ENCODE measurements around the gene NOP53. TPM values are rescaled to one million over a fixed set of nuclear protein-coding genes. Genes with fewer than 3 reads are reported as not detected.
"Not testable (repeated sequence)": the region's sequence is repeated elsewhere in the genome, so short reads cannot be mapped to it uniquely, and the experiment has no call there.

NOP53 gene
- total and polyA plus RNA-seq, 8 donors, result 297 to 576 (median 392) TPM

DNA sequence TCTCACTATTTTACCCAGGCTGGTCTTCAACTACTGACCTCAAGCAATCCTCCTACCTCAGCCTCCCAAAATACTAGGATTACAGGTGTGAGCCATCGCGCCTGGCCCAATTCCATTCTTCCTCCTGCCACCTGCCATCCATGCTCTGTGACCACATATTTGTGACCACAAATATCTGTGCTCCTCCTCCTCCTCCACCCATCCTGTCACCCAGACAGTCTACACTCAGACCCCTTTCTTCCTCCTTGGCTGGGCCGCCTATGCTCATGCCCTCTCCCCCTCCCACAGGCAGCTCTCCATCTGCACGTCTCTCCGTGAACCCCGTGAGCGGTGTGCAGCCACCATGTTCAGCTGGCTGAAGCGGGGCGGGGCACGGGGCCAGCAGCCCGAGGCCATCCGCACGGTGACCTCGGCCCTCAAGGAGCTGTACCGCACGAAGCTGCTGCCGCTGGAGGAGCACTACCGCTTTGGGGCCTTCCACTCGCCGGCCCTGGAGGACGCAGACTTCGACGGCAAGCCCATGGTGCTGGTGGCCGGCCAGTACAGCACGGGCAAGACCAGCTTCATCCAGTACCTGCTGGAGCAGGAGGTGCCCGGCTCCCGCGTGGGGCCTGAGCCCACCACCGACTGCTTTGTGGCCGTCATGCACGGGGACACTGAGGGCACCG lies 28.9 kb upstream of the NOP53 start:
- intact Hi-C loops (cut with DNase I), result loop anchor here in 2 of 3 donors (10.0 kb wide), 1 partner anchor 68 kb away; no protein-coding TSS in a partner anchor
- H3K36me3 ChIP-seq, result peaks cover 0 to 8% (median 0%) of the 10 kb centered on the region in 3 donors
- WGBS, 2 donors, result 86 to 89% methylated on average over 32 of the region's 32 CpGs
- H3K4me3 ChIP-seq, result no peak overlapping the region
- no peaks in the 10 kb centered on the region for H3K9me3 ChIP-seq
- peaks cover 5 to 9% (median 8%) of the 10 kb centered on the region in 3 donors for H3K4me1 ChIP-seq
- FAIRE-seq, result no peak
- ATAC-seq, result no peak
- peak in 1 of 6 donors; percentile 49 for DNase-seq
- TF ChIP-seq, protein P1, sequence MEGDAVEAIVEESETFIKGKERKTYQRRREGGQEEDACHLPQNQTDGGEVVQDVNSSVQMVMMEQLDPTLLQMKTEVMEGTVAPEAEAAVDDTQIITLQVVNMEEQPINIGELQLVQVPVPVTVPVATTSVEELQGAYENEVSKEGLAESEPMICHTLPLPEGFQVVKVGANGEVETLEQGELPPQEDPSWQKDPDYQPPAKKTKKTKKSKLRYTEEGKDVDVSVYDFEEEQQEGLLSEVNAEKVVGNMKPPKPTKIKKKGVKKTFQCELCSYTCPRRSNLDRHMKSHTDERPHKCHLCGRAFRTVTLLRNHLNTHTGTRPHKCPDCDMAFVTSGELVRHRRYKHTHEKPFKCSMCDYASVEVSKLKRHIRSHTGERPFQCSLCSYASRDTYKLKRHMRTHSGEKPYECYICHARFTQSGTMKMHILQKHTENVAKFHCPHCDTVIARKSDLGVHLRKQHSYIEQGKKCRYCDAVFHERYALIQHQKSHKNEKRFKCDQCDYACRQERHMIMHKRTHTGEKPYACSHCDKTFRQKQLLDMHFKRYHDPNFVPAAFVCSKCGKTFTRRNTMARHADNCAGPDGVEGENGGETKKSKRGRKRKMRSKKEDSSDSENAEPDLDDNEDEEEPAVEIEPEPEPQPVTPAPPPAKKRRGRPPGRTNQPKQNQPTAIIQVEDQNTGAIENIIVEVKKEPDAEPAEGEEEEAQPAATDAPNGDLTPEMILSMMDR (IDR thresholded peaks at IDR 0.05), result no peak
- no peaks in the 10 kb centered on the region for H3K27me3 ChIP-seq
- H3K27ac ChIP-seq, result no peak overlapping the region

DNA sequence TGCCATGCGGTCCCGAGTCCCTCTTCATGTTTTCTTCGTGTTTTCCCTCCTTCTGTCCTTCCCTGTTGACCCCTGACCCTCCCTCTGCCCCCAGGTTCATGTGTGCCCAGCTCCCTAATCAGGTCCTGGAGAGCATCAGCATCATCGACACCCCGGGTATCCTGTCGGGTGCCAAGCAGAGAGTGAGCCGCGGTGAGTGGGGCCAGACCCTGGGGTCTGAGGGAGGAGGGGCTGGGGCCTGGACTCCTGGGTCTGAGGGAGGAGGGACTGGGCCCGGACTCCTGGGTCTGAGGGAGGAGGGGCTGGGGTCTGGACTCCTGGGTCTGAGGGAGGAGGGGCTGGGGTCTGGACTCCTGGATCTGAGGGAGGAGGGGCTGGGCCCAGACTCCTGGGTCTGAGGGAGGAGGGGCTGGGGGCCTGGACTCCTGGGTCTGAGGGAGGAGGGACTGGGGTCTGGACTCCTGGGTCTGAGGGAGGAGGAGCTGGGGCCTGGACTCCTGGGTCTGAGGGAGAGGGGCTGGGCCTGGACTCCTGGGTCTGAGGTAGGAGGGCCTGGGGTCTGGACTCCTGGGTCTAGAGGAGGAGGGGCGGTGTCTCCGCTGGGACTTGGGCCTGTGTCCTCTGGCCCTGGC lies 26.8 kb upstream of the NOP53 start:
- ATAC-seq, H3K36me3 ChIP-seq, H3K27me3 ChIP-seq, FAIRE-seq, H3K9me3 ChIP-seq, H3K4me1 ChIP-seq, H3K4me3 ChIP-seq: not testable (repeated sequence)
- intact Hi-C loops (cut with DNase I), result loop anchor here in 2 of 3 donors (10.0 kb wide), 1 partner anchor 66 kb away; no protein-coding TSS in a partner anchor
- peak in 1 of 6 donors; percentile 45 for DNase-seq
- 68 to 80% methylated on average over 11 of the region's 11 CpGs for WGBS, 2 donors
- H3K27ac ChIP-seq, result peak overlapping the region in 3 of 4 donors; percentile 51 to 71 (median 60)

DNA sequence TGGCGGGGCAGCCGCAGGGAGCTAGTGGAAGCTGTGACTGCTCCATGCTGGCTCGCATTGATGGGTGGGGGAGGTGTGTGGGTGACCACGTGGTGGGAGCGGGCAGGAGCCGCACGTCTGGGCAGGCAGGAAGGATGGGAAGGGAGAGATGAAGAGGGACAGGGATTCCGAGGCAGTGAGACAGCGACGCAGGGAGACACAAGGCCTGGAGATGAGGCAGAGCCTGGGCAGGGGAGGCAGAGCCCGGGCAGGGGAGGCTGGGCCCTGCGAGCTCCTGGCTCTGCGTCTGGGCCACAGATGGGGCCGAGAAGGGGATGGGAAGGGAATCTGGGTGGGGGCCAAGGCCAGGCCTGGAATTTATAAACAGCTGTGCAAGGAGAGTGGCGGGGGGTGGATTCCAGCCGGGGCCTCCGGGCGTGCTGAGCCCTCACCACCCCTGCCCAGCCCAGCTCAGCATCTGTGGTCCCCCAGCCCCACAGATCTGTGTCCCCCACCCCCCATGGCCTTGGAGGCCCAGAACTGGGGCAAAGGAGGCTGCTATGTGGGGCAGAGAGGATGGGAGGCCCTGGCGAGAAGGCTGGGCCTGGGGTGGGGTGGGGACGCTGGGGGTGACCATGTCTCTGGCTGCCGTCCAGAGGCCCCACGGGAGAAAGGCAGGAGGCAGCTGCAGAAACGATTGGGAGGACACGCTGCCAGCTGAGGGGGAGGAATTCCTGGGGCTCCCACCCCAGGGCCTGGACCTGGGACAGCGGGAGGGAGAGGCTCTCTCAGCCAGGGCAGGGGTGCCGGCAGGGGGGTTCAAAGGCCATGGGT lies 26.1 kb upstream of the NOP53 start:
- peaks cover 0 to 8% (median 0%) of the 10 kb centered on the region in 3 donors for H3K36me3 ChIP-seq
- intact Hi-C loops (cut with DNase I), result loop anchor here in 2 of 3 donors (10.0 kb wide), 1 partner anchor 66 kb away; no protein-coding TSS in a partner anchor
- ATAC-seq (peak; percentile 67 to 76 (median 74)), FAIRE-seq (no peak), DNase-seq (peak; percentile 65 to 89 (median 80))
- TF ChIP-seq, protein P1 (IDR thresholded peaks at IDR 0.05), result no peak
- 9 to 13% methylated on average over 22 to 26 of the region's 26 CpGs for WGBS, 2 donors
- H3K27ac ChIP-seq, result peak overlapping the region; percentile 28 to 71 (median 56)
- H3K9me3 ChIP-seq, result no peaks in the 10 kb centered on the region
- H3K4me1 ChIP-seq, result peaks cover 11 to 12% (median 12%) of the 10 kb centered on the region in 3 donors
- no peaks in the 10 kb centered on the region for H3K27me3 ChIP-seq
- no peak overlapping the region for H3K4me3 ChIP-seq

DNA sequence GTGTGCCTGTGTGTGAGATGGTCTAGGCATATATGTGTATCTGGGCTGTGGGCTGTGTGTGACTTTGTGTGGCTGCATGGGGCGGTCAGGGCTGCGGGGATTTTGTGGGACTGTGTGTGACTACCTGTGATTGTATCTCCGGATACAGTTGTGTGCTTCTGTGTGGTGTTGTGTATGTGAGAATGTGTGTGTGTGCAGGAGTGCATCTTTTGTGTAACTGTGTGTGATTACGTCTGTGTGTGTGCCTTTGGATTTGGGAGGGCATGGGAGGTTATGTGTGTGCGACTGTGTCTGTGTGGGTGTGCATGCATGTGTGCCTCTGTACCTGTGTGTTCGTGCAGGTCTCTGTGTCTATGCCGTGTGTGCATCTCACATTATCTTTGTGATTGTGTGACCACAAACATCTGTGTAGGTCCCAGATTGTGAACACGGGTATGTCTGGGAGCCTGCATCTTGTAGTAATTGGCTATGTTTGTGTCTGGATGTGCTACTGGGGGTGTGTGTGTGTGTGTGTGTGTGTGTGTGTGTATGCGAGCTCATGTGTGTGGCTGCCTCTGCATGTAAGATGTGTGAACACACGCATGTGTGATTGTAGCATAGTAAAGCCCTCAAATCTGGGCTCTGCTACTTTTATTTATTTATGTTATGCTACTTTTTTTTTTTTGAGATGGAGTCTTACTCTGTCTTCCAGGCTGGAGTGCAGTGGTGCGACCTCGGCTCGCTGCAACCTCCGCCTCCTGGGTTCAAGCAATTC lies 24.5 kb upstream of the NOP53 start:
- DNase-seq (no peak), ATAC-seq (no peak), FAIRE-seq (no peak)
- TF ChIP-seq, protein P1 (IDR thresholded peaks at IDR 0.05), result no peak
- intact Hi-C loops (cut with DNase I), result no loop called here
- Histone ChIP-seq H3K27me3 (no peaks in the 10 kb centered on the region), H3K9me3 (no peaks in the 10 kb centered on the region), H3K27ac (no peak overlapping the region), H3K4me1 (peaks cover 11 to 12% (median 12%) of the 10 kb centered on the region in 3 donors), H3K4me3 (no peak overlapping the region), H3K36me3 (peaks cover 0 to 9% (median 0%) of the 10 kb centered on the region in 3 donors)
- WGBS, 2 donors, result 83 to 88% methylated on average over 14 of the region's 14 CpGs

Data from pancreas (tissue), 10 donors.